Posterior vena cava (tissue), 2 donors: Measurements from ENCODE around the gene PHLDA3. TPM values are rescaled to one million over a fixed set of nuclear protein-coding genes. Genes with fewer than 3 reads are reported as not detected.
A peak's percentile ranks its signal among the peaks of the same experiment; 100 is the strongest.
"Not testable (repeated sequence)": the region's sequence is repeated elsewhere in the genome, so short reads cannot be mapped to it uniquely, and the experiment has no call there.

Source experiments
- DNase-seq: peaks from one replicate; pipeline ENCODE4 v3.0.0-alpha.2; 2020; ENCODE audit warnings: low spot score
- intact Hi-C, 2 donors: fragments of 100-400 bp; cut with DNase I; formaldehyde crosslinking; loops; one replicate each; pipeline versions ENCODE4 v1.14.1 to v1.14.2; 2022 to 2023
- total RNA-seq, 2 donors: library from RNA; stranded (reverse); fragmentation: NEBNext Ultra II Directional; extraction: Animal tissue kit (Norgen Biotek cat#: 25700); gene quantifications; one replicate each; pipeline ENCODE4 v1.2.1, GENCODE V29; 2021
- donor health status: DM: yes; HTN: yes; CAD: no.
- donor health status: DM: yes; HTN: yes; CAD: no.

PHLDA3 gene
- total RNA-seq, 2 donors from 2014 or later: 55.0 to 57.4 TPM

GRCh38 chr1:201490708-201491131, 21.7 kb upstream of the PHLDA3 start:
- intact Hi-C loops: no loop called here
- no peak for DNase-seq

- intact Hi-C loops: no loop called here
- peak; percentile 73 for DNase-seq
These were observed 20.8 kb upstream of the PHLDA3 start for GRCh38 chr1:201489643-201490261.

- DNase-seq: peak; percentile 94
- intact Hi-C loops: no loop called here
These were observed 20.0 kb upstream of the PHLDA3 start for GRCh38 chr1:201488830-201489589.

GRCh38 chr1:201487742-201488141, 18.8 kb upstream of the PHLDA3 start:
- DNase-seq: no peak
- intact Hi-C loops: no loop called here

GRCh38 chr1:201486187-201486586, 17.2 kb upstream of the PHLDA3 start:
- intact Hi-C loops: no loop called here
- DNase-seq: no peak

- intact Hi-C loops: no loop called here
- DNase-seq: no peak
These were observed 16.3 kb upstream of the PHLDA3 start for GRCh38 chr1:201485184-201485774.

- intact Hi-C loops: loop anchor here in 1 of 2 donors (2.0 kb wide), 1 partner anchor 29 kb away; no protein-coding TSS in a partner anchor
- DNase-seq: peak; percentile 29
These were observed 14.5 kb upstream of the PHLDA3 start for GRCh38 chr1:201483373-201483949.

GRCh38 chr1:201482755-201483154, 13.8 kb upstream of the PHLDA3 start:
- intact Hi-C loops: loop anchor here in 1 of 2 donors (2.0 kb wide), 1 partner anchor 30 kb away; no protein-coding TSS in a partner anchor
- DNase-seq: peak; percentile 49

GRCh38 chr1:201481761-201482493, 12.9 kb upstream of the PHLDA3 start:
- peak; percentile 95 for DNase-seq
- intact Hi-C loops: loop anchor here in 1 of 2 donors (2.0 kb wide), 1 partner anchor 31 kb away; no protein-coding TSS in a partner anchor

- intact Hi-C loops: no loop called here
These were observed 12.0 kb upstream of the PHLDA3 start for GRCh38 chr1:201481004-201481380.

GRCh38 chr1:201480231-201481003, 11.4 kb upstream of the PHLDA3 start:
- intact Hi-C loops: no loop called here
- DNase-seq: peak; percentile 94

More at GRCh38 chr1:201481004-201481380, 12.0 kb upstream of the PHLDA3 start:
- peak; percentile 78 for DNase-seq

GRCh38 chr1:201479201-201479730, 10.3 kb upstream of the PHLDA3 start:
- intact Hi-C loops: no loop called here
- DNase-seq: peak; percentile 54

GRCh38 chr1:201478666-201479065, 9.7 kb upstream of the PHLDA3 start:
- DNase-seq: peak; percentile 19
- intact Hi-C loops: not testable (repeated sequence)

GRCh38 chr1:201476670-201477344, 7.8 kb upstream of the PHLDA3 start:
- DNase-seq: no peak
- intact Hi-C loops: no loop called here

GRCh38 chr1:201475915-201476669, 7.1 kb upstream of the PHLDA3 start:
- DNase-seq: no peak
- intact Hi-C loops: no loop called here

GRCh38 chr1:201475130-201475529, 6.1 kb upstream of the PHLDA3 start:
- no peak for DNase-seq
- intact Hi-C loops: no loop called here

GRCh38 chr1:201473296-201473695, 4.3 kb upstream of the PHLDA3 start:
- intact Hi-C loops: no loop called here
- DNase-seq: no peak
